PC-3 (cell line): ENCODE results near the gene KRT5.

ENCODE experiments used
- CTCF ChIP-seq: fragments of 300-600 bp; sonication (generic); conservative IDR thresholded peaks from 2 replicates; pipeline ENCODE4 v1.5.1; 2017; ENCODE audit warnings: antibody characterized with exemption, low read depth, mild to moderate bottlenecking, low read length
- EZH2 ChIP-seq: fragments of 300-600 bp; sonication (generic); IDR thresholded peaks from one replicate; pipeline ENCODE4 v1.6.1; 2017; ENCODE audit warnings: antibody characterized with exemption, mild to moderate bottlenecking, low read length; ENCODE audit not compliant: unreplicated experiment

GRCh38 chr12:52557476-52557875, 37.3 kb upstream of the KRT5 start:
- TF ChIP-seq CTCF (no peak), EZH2 (no peak)
